ENCODE data around the gene CORIN.
"Not testable (repeated sequence)": the region's sequence is repeated elsewhere in the genome, so short reads cannot be mapped to it uniquely, and the experiment has no call there.

The CORIN gene

DNA sequence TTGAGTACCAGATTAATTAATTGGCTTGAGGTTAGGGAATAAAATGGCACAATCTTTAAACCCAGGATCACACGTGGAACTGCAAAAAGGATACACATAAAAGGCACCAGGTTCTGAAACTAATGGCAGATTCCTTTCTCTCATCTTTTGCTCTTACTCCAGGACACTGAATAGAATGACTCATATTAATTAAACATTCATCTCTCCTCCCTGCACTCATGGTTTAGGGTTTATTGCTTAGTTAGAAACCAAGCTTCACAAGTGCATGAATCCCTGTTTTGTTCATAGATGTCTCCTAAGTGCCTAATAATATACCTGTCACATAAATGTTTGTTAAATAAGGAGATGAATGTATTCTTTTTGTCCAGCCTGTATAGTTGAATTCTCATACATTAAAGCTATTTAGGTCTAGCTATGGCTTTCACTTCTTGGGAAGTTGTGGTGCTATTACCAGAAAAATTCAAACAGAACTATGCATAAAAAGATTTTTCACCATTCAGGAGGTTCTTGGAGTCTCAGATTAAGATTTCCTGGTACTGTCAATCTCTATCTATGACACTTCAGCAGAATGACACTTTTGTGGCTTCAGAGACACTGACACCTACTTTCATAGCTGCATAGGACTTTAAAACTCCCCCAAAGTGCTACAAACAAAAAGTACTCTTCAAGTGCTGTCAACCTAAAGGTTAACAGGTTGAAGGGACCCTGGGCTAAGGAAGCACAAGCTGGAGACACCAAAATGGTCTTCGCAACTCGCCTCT lies 7.4 kb downstream of the CORIN start:
- no peak for DNase-seq

GRCh38 chr4:47829438-47829837 lies 8.4 kb downstream of the CORIN start:
- no peak for DNase-seq

GRCh38 chr4:47827343-47828047 lies 10.4 kb downstream of the CORIN start:
- no peak for DNase-seq

- DNase-seq, result no peak
These were observed 13.0 kb downstream of the CORIN start for GRCh38 chr4:47824840-47825239.

DNA sequence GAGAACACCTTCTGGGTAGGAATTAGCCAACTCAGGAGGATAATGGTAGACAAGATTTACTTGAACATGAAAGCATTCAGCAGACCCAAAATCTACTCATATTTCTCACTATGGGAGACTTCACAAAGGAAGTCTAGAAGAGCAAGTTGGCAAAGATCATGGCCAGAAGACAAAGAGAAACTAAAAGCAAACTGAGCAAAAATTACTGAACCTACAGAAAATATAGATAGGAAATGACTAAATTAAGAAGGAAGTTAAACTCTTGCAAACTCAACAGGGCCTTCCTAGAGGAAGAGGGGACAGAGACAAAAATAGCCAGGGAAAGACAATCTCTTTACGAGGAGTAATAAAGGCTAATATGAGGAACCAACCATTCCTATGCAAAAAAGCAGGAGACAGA lies 18.7 kb downstream of the CORIN start:
- DNase-seq, result no peak

- no peak for DNase-seq
These were observed 20.6 kb downstream of the CORIN start for GRCh38 chr4:47817275-47817674.

DNA sequence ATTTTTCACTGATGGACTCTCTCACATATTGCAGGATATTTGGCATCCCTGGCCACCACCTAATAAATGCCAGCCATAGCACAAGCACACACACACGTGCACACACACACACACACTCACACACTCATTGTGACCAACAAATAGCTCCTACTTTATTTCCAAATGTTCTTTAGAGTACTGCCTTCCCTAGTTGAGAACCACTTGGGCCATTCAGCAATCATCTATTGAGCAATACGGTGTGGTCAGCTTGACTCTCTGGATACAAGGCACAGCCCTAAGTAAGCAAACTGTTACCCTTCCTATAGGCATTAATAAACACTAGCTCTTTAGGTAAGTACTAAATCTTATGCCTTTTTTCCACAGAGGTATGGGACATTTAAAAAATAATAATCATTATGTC lies 21.1 kb downstream of the CORIN start:
- no peak for DNase-seq

DNA sequence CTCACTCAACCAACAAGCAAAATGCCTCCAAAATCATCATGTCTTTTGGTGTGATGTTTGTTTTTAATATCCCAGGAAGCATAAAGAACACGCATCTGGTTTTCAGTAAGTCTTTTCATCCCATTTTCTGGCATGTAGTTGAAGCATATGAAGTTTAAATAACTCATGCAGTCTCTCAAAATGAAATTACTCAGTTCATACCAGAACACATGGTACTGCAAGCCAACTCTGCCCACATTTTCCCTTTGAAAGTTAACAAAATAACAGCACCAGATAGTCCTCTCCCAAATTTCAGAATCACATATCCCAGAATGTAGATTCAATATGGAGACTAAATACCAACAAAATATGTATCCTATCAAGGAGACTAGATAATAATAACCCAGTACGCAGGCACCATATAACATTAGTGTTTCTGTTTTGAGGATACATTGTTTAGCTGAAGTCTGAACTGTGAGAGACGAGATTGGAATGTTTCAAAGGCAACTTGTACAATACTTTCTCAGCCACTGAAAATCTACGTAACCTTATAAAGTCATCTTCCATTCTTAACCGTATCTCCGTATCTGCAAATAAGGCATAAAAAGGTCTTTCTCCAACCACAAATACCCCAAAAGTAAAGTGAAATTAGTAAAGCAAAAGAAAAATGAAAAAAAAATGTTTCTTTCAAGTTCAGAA lies 23.1 kb downstream of the CORIN start:
- no peak for DNase-seq

- no peak for DNase-seq
These were observed 28.1 kb downstream of the CORIN start for GRCh38 chr4:47809654-47810203.

DNA sequence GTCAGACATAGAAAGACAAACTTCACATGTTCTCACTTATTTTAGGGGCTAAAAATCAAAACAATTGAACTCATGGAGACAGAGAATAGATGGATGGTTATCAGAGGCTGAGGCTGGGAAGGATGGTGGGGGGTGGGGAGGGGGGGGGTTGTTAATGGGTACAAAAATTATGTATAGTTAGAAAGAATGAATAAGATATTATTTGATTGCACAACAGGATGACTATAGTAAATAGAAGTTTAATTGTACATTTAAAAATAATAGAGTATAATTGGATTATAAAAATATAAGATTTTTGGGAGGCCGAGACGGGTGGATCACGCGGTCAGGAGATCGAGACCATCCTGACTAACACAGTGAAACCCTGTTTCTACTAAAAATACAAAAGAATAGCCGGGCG lies 33.3 kb downstream of the CORIN start:
- no peak for DNase-seq

- DNase-seq, result no peak
These were observed 36.3 kb downstream of the CORIN start for GRCh38 chr4:47801481-47802002.

- DNase-seq, result no peak
These were observed 39.7 kb downstream of the CORIN start for GRCh38 chr4:47798165-47798564.

- DNase-seq, result no peak
These were observed 45.9 kb downstream of the CORIN start for GRCh38 chr4:47791965-47792364.

DNA sequence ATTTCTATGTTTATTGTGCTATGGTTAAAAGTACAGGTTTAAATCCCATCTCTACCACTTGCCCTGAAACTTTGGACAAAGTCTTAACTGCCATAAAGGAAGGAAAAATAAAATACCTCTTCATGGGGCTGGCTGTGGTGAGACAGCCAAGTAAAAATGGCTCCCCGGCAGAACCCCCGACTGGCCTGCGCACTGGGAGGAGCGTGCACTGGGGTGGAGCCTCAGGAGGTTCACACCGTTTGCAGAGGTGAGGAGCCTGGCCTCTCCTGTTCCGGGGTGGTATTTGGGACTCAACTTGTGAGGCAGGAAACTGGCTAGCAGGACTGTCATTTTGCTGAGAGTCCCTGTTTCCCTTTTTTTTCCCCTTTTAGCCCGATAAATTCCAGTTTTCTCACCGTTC lies 47.8 kb downstream of the CORIN start:
- DNase-seq, result no peak

- DNase-seq, result no peak
These were observed 49.7 kb downstream of the CORIN start for GRCh38 chr4:47788126-47788525.

- DNase-seq, result no peak
These were observed 50.9 kb downstream of the CORIN start for GRCh38 chr4:47786958-47787370.

DNA sequence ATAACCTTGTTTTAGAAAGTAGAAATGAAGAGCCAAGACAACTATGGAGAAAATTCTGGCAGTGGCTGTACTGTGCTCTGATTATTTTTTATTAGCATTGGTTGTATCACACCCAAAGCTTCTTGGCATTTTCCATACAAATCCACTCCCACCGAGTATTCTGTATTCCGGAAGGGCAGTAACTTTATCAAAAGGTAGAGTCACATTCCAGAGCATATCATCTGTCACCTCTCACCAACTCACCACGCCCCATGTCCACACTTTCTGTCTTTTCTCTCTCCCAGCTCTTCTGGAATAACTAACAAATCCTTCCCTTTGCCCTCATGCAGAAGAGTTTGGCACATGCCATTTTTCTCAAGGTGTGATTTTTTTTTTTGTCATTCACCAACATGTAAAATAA lies 52.7 kb downstream of the CORIN start:
- DNase-seq, result no peak

- DNase-seq, result no peak
These were observed 53.6 kb downstream of the CORIN start for GRCh38 chr4:47784222-47784621.

- DNase-seq, result no peak
These were observed 61.5 kb downstream of the CORIN start for GRCh38 chr4:47776353-47776752.

DNA sequence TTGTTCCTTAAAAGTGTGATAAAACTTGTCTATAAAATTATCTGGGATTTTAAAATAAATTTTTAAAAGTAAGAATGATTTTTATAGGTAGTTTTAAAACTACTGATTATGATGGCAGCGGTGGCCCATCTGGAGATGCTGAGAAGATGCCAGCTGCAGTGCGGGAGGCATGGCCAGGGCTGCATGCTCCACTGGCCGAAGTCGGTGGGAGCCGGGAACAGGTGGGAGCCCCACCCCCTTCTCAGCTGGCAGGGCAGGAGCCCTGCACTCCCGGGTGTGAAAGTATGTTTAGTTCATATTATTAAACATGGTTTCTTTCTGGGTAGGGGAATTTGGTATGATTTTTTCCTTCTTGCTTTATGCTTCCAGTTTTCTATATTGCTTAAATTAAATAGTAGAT lies 63.8 kb downstream of the CORIN start:
- no peak for DNase-seq

DNA sequence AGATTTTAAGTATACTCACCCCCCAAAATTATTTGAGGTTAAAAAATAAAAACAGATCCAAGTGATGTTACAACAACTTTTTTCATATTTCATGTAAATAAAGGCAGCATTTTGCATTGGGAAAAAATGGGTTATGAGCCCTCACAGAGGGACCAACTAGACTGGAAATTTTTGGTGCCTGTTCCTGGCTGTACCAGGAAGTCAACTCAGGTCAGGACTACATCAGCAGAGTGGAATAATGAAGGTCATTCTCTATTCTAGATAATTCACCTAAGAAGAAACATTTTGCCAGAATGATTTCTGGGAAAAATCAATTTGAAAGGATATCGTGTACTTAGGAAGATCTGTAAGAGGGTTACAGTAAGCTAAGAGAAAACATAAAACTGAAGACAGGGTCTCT lies 66.8 kb downstream of the CORIN start:
- no peak for DNase-seq

DNA sequence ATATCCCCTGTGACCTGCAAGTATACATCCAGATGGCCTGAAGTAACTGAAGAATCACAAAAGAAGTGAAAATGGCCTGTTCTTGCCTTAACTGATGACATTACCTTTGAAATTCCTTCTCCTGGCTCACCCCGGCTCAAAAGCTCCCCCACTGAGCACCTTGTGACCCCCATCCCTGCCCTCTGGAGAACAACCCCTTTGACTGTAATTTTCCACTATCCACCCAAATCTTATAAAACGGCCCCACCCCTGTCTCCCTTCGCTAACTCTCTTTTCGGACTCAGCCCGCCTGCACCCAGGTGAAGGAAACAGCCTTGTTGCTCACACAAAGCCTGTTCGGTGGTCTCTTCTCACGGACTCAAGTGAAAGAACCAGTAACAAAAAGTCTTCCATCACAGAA lies 69.9 kb downstream of the CORIN start:
- not testable (repeated sequence) for DNase-seq

GRCh38 chr4:47763279-47763678 lies 74.6 kb downstream of the CORIN start:
- no peak for DNase-seq
